Caco-2 (cell line): ENCODE data around the gene TOR1AIP1. TPM values are rescaled to one million over a fixed set of nuclear protein-coding genes. Genes with fewer than 3 reads are reported as not detected.
"Not testable (repeated sequence)": the region's sequence is repeated elsewhere in the genome, so short reads cannot be mapped to it uniquely, and the experiment has no call there.

Experiments used
- BruUV-seq: library from RNA; stranded (reverse); fragments of 400-500 nt; replicated peaks from 2 replicates; lab custom pipeline; 2021; lab: Mats Ljungman, UMichigan
- CTCF ChIA-PET: fragments of 300-600 bp; sonication (Branson Sonifier 250); formaldehyde crosslinking; loops from one replicate; lab custom pipeline; 2022; ENCODE audit warnings: antibody characterized with exemption; lab: Charles Lee
- POLR2A ChIA-PET: fragments of 300-600 bp; sonication (Branson Sonifier 250); formaldehyde crosslinking; loops from one replicate; lab custom pipeline; 2022; ENCODE audit warnings: antibody characterized with exemption; lab: Charles Lee
- DNase-seq, 2 experiments: peaks; one replicate each; pipeline versions ENCODE4 v3.0.0 to v3.0.0-alpha.2; 2020 to 2022
- H3K27me3 ChIP-seq: replicated peaks from 2 replicates; pipeline ENCODE4 v1.6.0; 2011; ENCODE audit warnings: low read length; ENCODE audit not compliant: control insufficient read depth, insufficient read depth
- H3K36me3 ChIP-seq: 2 replicates; pipeline ENCODE4 v1.5.1; 2011; ENCODE audit warnings: low read length; ENCODE audit not compliant: control insufficient read depth, insufficient read depth
- H3K4me1 ChIP-seq: fragments of 250-450 bp; sonication (Bioruptor Pico); 2 replicates; pipeline ENCODE4 v1.5.1; 2020; ENCODE audit warnings: mild to moderate bottlenecking
- H3K4me3 ChIP-seq: 2 replicates; pipeline ENCODE4 v1.5.1; 2011; ENCODE audit warnings: low read depth, mild to moderate bottlenecking, control low read depth, low read length
- H3K9me3 ChIP-seq: fragments of 250-450 bp; sonication (Bioruptor Pico); 2 replicates; pipeline ENCODE4 v1.5.1; 2020; ENCODE audit warnings: mild to moderate bottlenecking, moderate library complexity
- H3K27ac Mint-ChIP-seq: one replicate; pipeline ENCODE4 v1.8.0; 2022; ENCODE audit warnings: mixed read lengths; ENCODE audit not compliant: unreplicated experiment
- H3K27me3 Mint-ChIP-seq: one replicate; pipeline ENCODE4 v1.8.0; 2022; ENCODE audit warnings: mixed read lengths; ENCODE audit not compliant: insufficient read depth, unreplicated experiment
- H3K36me3 Mint-ChIP-seq: one replicate; pipeline ENCODE4 v1.8.0; 2022; ENCODE audit warnings: mild to moderate bottlenecking, mixed read lengths; ENCODE audit not compliant: insufficient read depth, unreplicated experiment
- H3K4me1 Mint-ChIP-seq: one replicate; pipeline ENCODE4 v1.8.0; 2022; ENCODE audit warnings: low read depth, mixed read lengths; ENCODE audit not compliant: unreplicated experiment
- H3K4me3 Mint-ChIP-seq: one replicate; pipeline ENCODE4 v1.8.0; 2022; ENCODE audit warnings: mild to moderate bottlenecking, moderate library complexity, mixed read lengths; ENCODE audit not compliant: unreplicated experiment
- H3K9me3 Mint-ChIP-seq: one replicate; pipeline ENCODE4 v1.8.0; 2022; ENCODE audit warnings: mixed read lengths; ENCODE audit not compliant: unreplicated experiment
- intact Hi-C: fragments of 100-400 bp; cut with micrococcal nuclease; formaldehyde crosslinking; loops from one replicate; pipeline ENCODE4 v1.10.0; 2022; ENCODE audit not compliant: unreplicated experiment
- total RNA-seq: library from RNA; stranded (reverse); gene quantifications from 2 replicates; pipeline ENCODE4 v1.2.3, GENCODE V29; 2022
- TF ChIP-seq, protein P1 (sequence below), 2 experiments: fragments of 200-600 bp in 1 of 2; IDR thresholded peaks; 1 replicate in 1 of 2; 2 replicates in 1 of 2; pipeline versions ENCODE4 v1.5.1 to v1.8.0; 2011 to 2022; ENCODE audit warnings: antibody characterized with exemption in 1 of 2, control low read depth in 1 of 2, inconsistent platforms in 1 of 2, low read depth in 1 of 2, low read length in 1 of 2, mild to moderate bottlenecking in 1 of 2, moderate library complexity in 1 of 2; ENCODE audit not compliant: insufficient read depth in 1 of 2, severe bottlenecking in 1 of 2, unreplicated experiment in 1 of 2

TOR1AIP1 gene
- total RNA-seq, 1 experiment from 2014 or later = 30.3 TPM

DNA sequence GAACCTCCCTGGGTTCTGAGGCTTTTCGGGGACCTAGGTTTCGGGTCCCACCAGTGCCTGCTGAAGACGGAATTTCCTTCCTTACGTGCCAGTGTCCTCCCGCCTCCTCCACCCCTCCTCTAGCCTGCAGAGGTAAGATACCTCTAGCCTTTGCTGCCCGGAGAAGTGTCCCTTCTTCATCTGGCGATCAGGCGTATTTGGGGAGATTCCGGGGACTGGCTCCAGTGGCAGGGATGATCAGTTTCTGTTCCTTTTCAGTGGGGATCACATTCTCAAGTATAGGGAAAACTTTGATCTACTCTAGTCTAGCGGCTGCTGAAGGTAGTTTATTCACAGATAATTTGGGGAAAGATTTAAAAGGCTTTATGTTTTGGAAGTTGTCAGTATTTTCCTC lies 73.2 kb downstream of the TOR1AIP1 start:
- H3K4me1 ChIP-seq = 0 out of 2 replicates have a peak, but pooled peaks cover 8% of the 10 kb centered on the region
- no peaks in the 10 kb centered on the region for H3K9me3 Mint-ChIP-seq
- peaks cover 14% of the 10 kb centered on the region for H3K4me1 Mint-ChIP-seq
- intact Hi-C loops = loop anchor here (10.0 kb wide), 1 partner anchor 80 kb away; no protein-coding TSS in a partner anchor
- POLR2A ChIA-PET = interaction anchor here (0.5 to 0.6 kb wide), 2 partner anchors 19 to 49 kb away, joined by 3 to 6 read pairs; no protein-coding TSS in a partner anchor
- TF ChIP-seq, protein P1, sequence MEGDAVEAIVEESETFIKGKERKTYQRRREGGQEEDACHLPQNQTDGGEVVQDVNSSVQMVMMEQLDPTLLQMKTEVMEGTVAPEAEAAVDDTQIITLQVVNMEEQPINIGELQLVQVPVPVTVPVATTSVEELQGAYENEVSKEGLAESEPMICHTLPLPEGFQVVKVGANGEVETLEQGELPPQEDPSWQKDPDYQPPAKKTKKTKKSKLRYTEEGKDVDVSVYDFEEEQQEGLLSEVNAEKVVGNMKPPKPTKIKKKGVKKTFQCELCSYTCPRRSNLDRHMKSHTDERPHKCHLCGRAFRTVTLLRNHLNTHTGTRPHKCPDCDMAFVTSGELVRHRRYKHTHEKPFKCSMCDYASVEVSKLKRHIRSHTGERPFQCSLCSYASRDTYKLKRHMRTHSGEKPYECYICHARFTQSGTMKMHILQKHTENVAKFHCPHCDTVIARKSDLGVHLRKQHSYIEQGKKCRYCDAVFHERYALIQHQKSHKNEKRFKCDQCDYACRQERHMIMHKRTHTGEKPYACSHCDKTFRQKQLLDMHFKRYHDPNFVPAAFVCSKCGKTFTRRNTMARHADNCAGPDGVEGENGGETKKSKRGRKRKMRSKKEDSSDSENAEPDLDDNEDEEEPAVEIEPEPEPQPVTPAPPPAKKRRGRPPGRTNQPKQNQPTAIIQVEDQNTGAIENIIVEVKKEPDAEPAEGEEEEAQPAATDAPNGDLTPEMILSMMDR (IDR thresholded peaks at IDR 0.05; ENCODE audit: insufficient read depth in 1 of 2, low read depth in 1 of 2, low read length in 1 of 2, severe bottlenecking in 1 of 2, unreplicated experiment in 1 of 2) = no peak
- H3K27ac Mint-ChIP-seq = peak overlapping the region; percentile 30
- H3K4me3 Mint-ChIP-seq = peak overlapping the region; percentile 83
- H3K27me3 Mint-ChIP-seq = no peaks in the 10 kb centered on the region
- no peaks in the 10 kb centered on the region for H3K36me3 ChIP-seq
- CTCF ChIA-PET = no interaction called here
- peak overlapping the region; percentile 73 for H3K4me3 ChIP-seq
- peak in 1 of 2 experiments; percentile 41 for DNase-seq
- BruUV-seq = no TSS peak
- no peaks in the 10 kb centered on the region for H3K9me3 ChIP-seq
- H3K36me3 Mint-ChIP-seq = peaks cover 14% of the 10 kb centered on the region
- H3K27me3 ChIP-seq = no peaks in the 10 kb centered on the region

DNA sequence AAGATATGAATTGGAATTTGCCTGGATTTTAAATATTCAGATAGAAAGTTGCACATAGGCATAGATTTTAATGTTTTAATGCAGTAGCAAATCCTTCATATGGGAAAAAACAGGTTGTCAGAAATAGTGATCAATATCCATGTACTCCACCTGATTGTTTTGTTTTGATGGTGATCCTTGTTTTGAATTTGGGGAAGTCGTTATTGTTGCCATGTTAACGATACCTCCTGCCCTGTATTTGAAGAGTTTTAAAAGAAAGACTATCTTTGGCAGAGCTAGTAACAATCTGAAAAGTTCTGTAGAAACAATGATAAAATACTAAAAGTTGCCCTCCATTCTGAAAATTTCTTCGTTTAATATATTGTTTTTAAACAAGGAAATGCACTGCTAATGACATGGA lies 73.6 kb downstream of the TOR1AIP1 start:
- Mint-ChIP-seq H3K4me1 (peaks cover 14% of the 10 kb centered on the region), H3K27me3 (no peaks in the 10 kb centered on the region), H3K27ac (no peak overlapping the region), H3K36me3 (peaks cover 16% of the 10 kb centered on the region), H3K4me3 (peak overlapping the region; percentile 83), H3K9me3 (no peaks in the 10 kb centered on the region)
- H3K27me3 ChIP-seq = no peaks in the 10 kb centered on the region
- ChIA-PET POLR2A (no interaction called here), CTCF (no interaction called here)
- TSS peak; percentile 53 for BruUV-seq
- DNase-seq = no peak
- H3K36me3 ChIP-seq = no peaks in the 10 kb centered on the region
- H3K9me3 ChIP-seq = no peaks in the 10 kb centered on the region
- 0 out of 2 replicates have a peak, but pooled peaks cover 8% of the 10 kb centered on the region for H3K4me1 ChIP-seq
- intact Hi-C loops = loop anchor here (10.0 kb wide), 1 partner anchor 79 kb away; no protein-coding TSS in a partner anchor
- peak overlapping the region; percentile 73 for H3K4me3 ChIP-seq
- TF ChIP-seq, protein P1 (IDR thresholded peaks at IDR 0.05; ENCODE audit: insufficient read depth in 1 of 2, low read depth in 1 of 2, low read length in 1 of 2, severe bottlenecking in 1 of 2, unreplicated experiment in 1 of 2) = no peak

DNA sequence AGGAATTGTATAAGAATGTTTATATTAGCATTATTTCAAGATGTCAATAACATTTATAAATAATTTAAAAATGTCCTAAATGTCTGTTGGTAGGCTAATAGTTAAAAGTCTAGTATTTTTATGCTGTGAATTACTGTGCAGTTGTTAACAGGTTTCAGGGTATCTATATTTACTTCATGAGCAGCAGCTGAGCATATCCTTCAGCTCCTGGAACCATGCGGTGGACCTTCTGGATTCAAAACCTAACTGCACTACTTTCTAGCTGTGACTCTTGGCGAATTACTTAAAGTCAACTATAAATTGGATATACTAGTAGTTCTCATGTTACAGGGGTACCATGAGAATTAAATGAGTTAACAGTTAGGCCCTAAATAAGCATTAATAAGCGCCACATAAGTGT lies 76.3 kb downstream of the TOR1AIP1 start:
- peaks cover 7% of the 10 kb centered on the region for H3K4me1 Mint-ChIP-seq
- ChIA-PET POLR2A (no interaction called here), CTCF (no interaction called here)
- DNase-seq = no peak
- no peaks in the 10 kb centered on the region for H3K9me3 ChIP-seq
- no peak overlapping the region for H3K4me3 ChIP-seq
- no peak overlapping the region for H3K4me3 Mint-ChIP-seq
- TF ChIP-seq, protein P1 (IDR thresholded peaks at IDR 0.05; ENCODE audit: insufficient read depth in 1 of 2, low read depth in 1 of 2, low read length in 1 of 2, severe bottlenecking in 1 of 2, unreplicated experiment in 1 of 2) = no peak
- H3K9me3 Mint-ChIP-seq = no peaks in the 10 kb centered on the region
- H3K27me3 ChIP-seq = no peaks in the 10 kb centered on the region
- H3K27me3 Mint-ChIP-seq = no peaks in the 10 kb centered on the region
- no peaks in the 10 kb centered on the region for H3K36me3 ChIP-seq
- H3K36me3 Mint-ChIP-seq = peaks cover 31% of the 10 kb centered on the region
- no peak overlapping the region for H3K27ac Mint-ChIP-seq
- BruUV-seq = no TSS peak
- intact Hi-C loops = loop anchor here (10.0 kb wide), 1 partner anchor 76 kb away; no protein-coding TSS in a partner anchor
- 0 out of 2 replicates have a peak, but pooled peaks cover 8% of the 10 kb centered on the region for H3K4me1 ChIP-seq

DNA sequence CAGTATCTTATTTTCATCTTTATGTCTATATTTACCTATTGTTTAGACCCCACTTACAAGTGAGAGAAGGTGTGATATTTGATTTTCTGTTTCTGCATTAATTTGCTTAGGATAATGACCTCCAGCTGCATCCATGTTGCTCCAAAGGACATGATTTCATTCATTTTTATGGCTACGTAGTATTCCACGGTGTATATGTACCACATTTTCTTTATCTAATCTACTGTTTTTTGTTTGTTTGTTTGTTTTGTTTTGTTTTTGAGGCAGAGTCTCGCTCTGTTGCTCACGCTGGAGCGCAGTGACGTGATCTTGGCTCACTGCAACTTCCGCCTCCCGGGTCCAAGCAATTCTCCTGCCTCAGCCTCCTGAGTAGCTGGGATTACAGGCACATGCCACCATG lies 80.1 kb downstream of the TOR1AIP1 start:
- DNase-seq, H3K4me1 ChIP-seq, H3K27ac Mint-ChIP-seq, CTCF ChIA-PET, POLR2A ChIA-PET, BruUV-seq, H3K4me3 ChIP-seq, H3K4me1 Mint-ChIP-seq, H3K36me3 ChIP-seq, H3K9me3 ChIP-seq, H3K27me3 Mint-ChIP-seq, H3K4me3 Mint-ChIP-seq, H3K27me3 ChIP-seq, intact Hi-C loops, H3K9me3 Mint-ChIP-seq: not testable (repeated sequence)
- H3K36me3 Mint-ChIP-seq = peaks cover 20% of the 10 kb centered on the region
